Endothelial cell of umbilical vein (primary cell): ENCODE measurements around the gene CLCNKA.

Source experiments
- CTCF ChIP-seq, 2 donors: IDR thresholded peaks; 1 replicate in 1 of 2; 2 replicates in 1 of 2; pipeline ENCODE4 v1.5.1; 2011; ENCODE audit warnings: low read length in 2 of 2, mild to moderate bottlenecking in 2 of 2, moderate library complexity in 2 of 2, control low read depth in 1 of 2, inconsistent platforms in 1 of 2, low read depth in 1 of 2; ENCODE audit not compliant: insufficient read depth in 1 of 2; ENCODE audit errors: extremely low read depth in 1 of 2
- JUN ChIP-seq: IDR thresholded peaks from 2 replicates; pipeline ENCODE4 v1.6.1; 2011; ENCODE audit warnings: borderline replicate concordance, low read depth; ENCODE audit not compliant: insufficient read length, insufficient read depth
- MAX ChIP-seq: IDR thresholded peaks from 2 replicates; pipeline ENCODE4 v1.6.1; 2011; ENCODE audit not compliant: insufficient read depth, insufficient read length
- MYC ChIP-seq: IDR thresholded peaks from one replicate; pipeline ENCODE4 v1.6.1; 2011; ENCODE audit warnings: mild to moderate bottlenecking, low read depth, low read length
- POLR2A ChIP-seq: IDR thresholded peaks from 2 replicates; pipeline ENCODE4 v1.6.1; 2012; ENCODE audit warnings: low read depth, mild to moderate bottlenecking, control low read depth, low read length
- POLR2AphosphoS5 ChIP-seq: IDR thresholded peaks from 2 replicates; pipeline ENCODE4 v1.6.1; 2012; ENCODE audit warnings: low read depth, mild to moderate bottlenecking, control low read depth, low read length, moderate library complexity; ENCODE audit not compliant: insufficient read depth

GRCh38 chr1:15981679-15982078 is 40.2 kb upstream of the CLCNKA start:
- no peak for TF ChIP-seq POLR2AphosphoS5
- no peak for TF ChIP-seq MAX
- TF ChIP-seq JUN: no peak
- no peak for TF ChIP-seq POLR2A
- TF ChIP-seq CTCF (IDR thresholded peaks at IDR 0.05; ENCODE audit: extremely low read depth in 1 of 2, insufficient read depth in 1 of 2, low read depth in 1 of 2, low read length in 2 of 2): no peak
- no peak for TF ChIP-seq MYC
